Ovary (tissue), 9 donors: ENCODE results near the gene OBSCN. TPM values are rescaled to one million over a fixed set of nuclear protein-coding genes. Genes with fewer than 3 reads are reported as not detected.

Experiments
- DNase-seq, 5 donors: peaks; one replicate each; pipeline ENCODE4 v3.0.0-alpha.2; 2019 to 2020
- H3K27ac ChIP-seq, 2 donors: fragments of 200-600 bp; one replicate each; pipeline versions ENCODE4 v1.5.1 to v1.8.0; 2019 to 2022
- H3K27me3 ChIP-seq: fragments of 200-600 bp; one replicate; pipeline ENCODE4 v1.8.0; 2022
- H3K36me3 ChIP-seq: fragments of 200-600 bp; sonication (generic); one replicate; pipeline ENCODE4 v1.5.1; 2019
- H3K4me1 ChIP-seq: one replicate; pipeline ENCODE4 v1.8.1; 2013; ENCODE audit warnings: mild to moderate bottlenecking, moderate library complexity; ENCODE audit not compliant: insufficient read depth
- H3K4me3 ChIP-seq: fragments of 200-600 bp; sonication (generic); one replicate; pipeline ENCODE4 v1.5.1; 2017
- H3K9me3 ChIP-seq, 2 donors: fragments of 200-600 bp in 1 of 2; sonication (generic) in 1 of 2; one replicate each; pipeline versions ENCODE4 v1.5.1 to v1.8.1; 2013 to 2019; ENCODE audit warnings: mild to moderate bottlenecking in 1 of 2, moderate library complexity in 1 of 2
- EP300 ChIP-seq: sonication (generic); formaldehyde crosslinking; IDR thresholded peaks from one replicate; pipeline ENCODE4 v1.6.1; 2017; ENCODE audit warnings: antibody characterized with exemption
- POLR2A ChIP-seq: fragments of 450-650 bp; IDR thresholded peaks from one replicate; pipeline ENCODE4 v1.6.1; 2017; ENCODE audit warnings: antibody characterized with exemption, mild to moderate bottlenecking, moderate library complexity
- WGBS, 3 donors: extraction: QIAGEN DNeasy Blood & Tissue Kit in 1 of 3; methylation state at CpG; one replicate each; pipeline versions ENCODE4 v1.1.5 to v1.1.7; 2013 to 2017; 5-methylcytosine and 5-hydroxymethylcytosine counted together
- intact Hi-C, 4 donors: fragments of 100-400 bp; cut with DNase I; formaldehyde crosslinking; loops; one replicate each; pipeline versions ENCODE4 v1.11.0 to v1.15.1; 2022 to 2023
- polyA plus RNA-seq, 2 donors: library from polyadenylated mRNA; stranded (reverse); fragments of 200-250 nt in 1 of 2; fragments of 350-450 nt in 1 of 2; fragmentation: Illumina TruSeq in 1 of 2; extraction: RNeasy Lipid Tissue Mini Kit (QIAGEN cat#74804) in 1 of 2; gene quantifications; one replicate each; pipeline ENCODE4 v1.2.3, GENCODE V29; 2013 to 2014
- total RNA-seq, 7 donors: library from RNA; depleted of rRNA in 2 of 7; stranded (reverse); fragments of >200 nt in 2 of 7; fragmentation: NEBNext Ultra II Directional in 3 of 7; extraction: Animal tissue kit (Norgen Biotek cat#: 25700) in 3 of 7; gene quantifications; one replicate each; pipeline versions ENCODE4 v1.1.0 to v1.2.4, GENCODE V29; 2016 to 2023
- TF ChIP-seq, protein P1 (sequence below), 3 donors: fragments of 450-650 bp in 2 of 3; fragments of 200-600 bp in 1 of 3; IDR thresholded peaks; one replicate each; pipeline versions ENCODE4 v1.5.1 to v1.8.0; 2016 to 2022; ENCODE audit warnings: antibody characterized with exemption in 3 of 3, mild to moderate bottlenecking in 1 of 3
- donor health status: DM: no; HTN: no; CAD: no; lungs with moderate emphysema.
- donor health status: DM: no; HTN: no; CAD: no.
- donor health status: Bipolar disorder and iron deficiency.
- donor health status: DM: yes; HTN: yes; CAD: no.
- donor health status: DM: no; HTN: no; CAD: no.
- donor health status: DM: yes; HTN: yes; CAD: no.

Gene OBSCN
- total and polyA plus RNA-seq, 9 donors: 3.5 to 37.1 (median 29.0) TPM

DNA sequence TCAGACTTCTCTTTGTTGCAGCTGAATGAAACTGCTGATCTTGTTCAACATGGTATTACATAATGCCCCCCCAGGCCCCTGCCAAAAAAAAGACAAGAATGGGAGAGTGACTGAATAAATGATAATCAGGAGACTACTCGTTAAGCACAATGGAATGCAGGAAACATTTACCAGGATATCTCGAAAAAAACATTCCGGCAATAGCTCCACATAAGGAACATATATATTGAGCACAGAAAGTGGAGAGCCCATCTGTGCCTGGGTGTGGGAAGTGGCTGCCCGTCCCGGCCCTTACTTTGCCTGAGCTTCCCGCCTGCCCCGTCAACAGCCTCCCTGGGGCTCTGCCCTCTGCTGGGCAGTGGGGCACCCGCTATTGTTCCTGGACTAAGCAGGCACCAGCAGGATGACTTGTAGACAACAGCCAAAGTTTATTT is 185.4 kb downstream of the OBSCN start:
- Histone ChIP-seq H3K27me3 (no peaks in the 10 kb centered on the region), H3K4me1 (no peaks in the 10 kb centered on the region), H3K4me3 (no peak overlapping the region), H3K36me3 (no peaks in the 10 kb centered on the region), H3K9me3 (no peaks in the 10 kb centered on the region), H3K27ac (peak overlapping the region in 1 of 2 donors; percentile 23)
- TF ChIP-seq POLR2A (no peak), EP300 (no peak)
- TF ChIP-seq, protein P1, sequence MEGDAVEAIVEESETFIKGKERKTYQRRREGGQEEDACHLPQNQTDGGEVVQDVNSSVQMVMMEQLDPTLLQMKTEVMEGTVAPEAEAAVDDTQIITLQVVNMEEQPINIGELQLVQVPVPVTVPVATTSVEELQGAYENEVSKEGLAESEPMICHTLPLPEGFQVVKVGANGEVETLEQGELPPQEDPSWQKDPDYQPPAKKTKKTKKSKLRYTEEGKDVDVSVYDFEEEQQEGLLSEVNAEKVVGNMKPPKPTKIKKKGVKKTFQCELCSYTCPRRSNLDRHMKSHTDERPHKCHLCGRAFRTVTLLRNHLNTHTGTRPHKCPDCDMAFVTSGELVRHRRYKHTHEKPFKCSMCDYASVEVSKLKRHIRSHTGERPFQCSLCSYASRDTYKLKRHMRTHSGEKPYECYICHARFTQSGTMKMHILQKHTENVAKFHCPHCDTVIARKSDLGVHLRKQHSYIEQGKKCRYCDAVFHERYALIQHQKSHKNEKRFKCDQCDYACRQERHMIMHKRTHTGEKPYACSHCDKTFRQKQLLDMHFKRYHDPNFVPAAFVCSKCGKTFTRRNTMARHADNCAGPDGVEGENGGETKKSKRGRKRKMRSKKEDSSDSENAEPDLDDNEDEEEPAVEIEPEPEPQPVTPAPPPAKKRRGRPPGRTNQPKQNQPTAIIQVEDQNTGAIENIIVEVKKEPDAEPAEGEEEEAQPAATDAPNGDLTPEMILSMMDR (IDR thresholded peaks at IDR 0.05): no peak
- peak in 2 of 5 donors; percentile 36 to 47 for DNase-seq
- intact Hi-C loops: no loop called here
- WGBS, 3 donors: 40 to 52% (median 44%) methylated on average over 8 of the region's 8 CpGs

DNA sequence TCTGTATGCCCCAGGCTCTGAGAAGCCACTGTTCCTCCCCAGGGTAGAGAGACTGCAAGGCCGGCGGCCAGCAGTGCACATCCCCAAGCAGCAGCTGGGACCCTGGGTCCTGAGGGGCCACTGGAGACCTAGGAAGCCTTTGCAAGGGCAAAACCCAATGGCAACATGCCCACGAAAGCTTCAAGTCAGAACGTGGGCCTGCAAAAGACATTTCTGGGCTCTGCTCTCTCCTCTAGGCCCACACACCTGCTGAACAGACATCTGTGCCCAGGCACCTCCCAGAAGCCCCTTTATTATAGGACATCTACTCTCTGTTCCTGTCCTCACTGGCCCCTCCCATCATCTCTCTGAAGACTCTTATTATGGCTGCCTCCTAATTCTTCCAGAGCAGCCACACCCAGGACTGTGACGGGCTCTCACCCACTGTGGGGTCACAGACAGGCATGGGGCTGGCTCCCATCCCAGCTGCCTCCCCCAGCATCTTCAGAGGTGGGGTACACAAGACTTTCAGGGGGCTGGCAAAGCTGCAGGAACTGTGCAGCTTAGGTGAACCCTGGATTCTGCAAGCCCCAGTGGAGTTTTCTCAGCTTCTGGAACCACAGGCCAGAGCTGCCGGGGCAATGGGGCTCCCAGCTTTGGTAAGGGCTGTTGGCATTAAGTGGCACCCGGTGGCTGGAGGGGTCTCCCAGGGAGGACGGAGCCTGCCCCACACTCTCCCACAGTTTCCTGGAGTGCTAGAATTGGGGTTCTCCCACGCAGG is 186.1 kb downstream of the OBSCN start:
- Histone ChIP-seq H3K27ac (peak overlapping the region in 1 of 2 donors; percentile 23), H3K4me1 (no peaks in the 10 kb centered on the region), H3K36me3 (no peaks in the 10 kb centered on the region), H3K27me3 (no peaks in the 10 kb centered on the region), H3K9me3 (no peaks in the 10 kb centered on the region), H3K4me3 (no peak overlapping the region)
- intact Hi-C loops: no loop called here
- WGBS, 3 donors: 82 to 88% (median 83%) methylated on average over 9 of the region's 9 CpGs
- DNase-seq: peak in 2 of 5 donors; percentile 14 to 15
- TF ChIP-seq POLR2A: no peak
- TF ChIP-seq, protein P1 (IDR thresholded peaks at IDR 0.05): no peak
- TF ChIP-seq EP300: no peak

DNA sequence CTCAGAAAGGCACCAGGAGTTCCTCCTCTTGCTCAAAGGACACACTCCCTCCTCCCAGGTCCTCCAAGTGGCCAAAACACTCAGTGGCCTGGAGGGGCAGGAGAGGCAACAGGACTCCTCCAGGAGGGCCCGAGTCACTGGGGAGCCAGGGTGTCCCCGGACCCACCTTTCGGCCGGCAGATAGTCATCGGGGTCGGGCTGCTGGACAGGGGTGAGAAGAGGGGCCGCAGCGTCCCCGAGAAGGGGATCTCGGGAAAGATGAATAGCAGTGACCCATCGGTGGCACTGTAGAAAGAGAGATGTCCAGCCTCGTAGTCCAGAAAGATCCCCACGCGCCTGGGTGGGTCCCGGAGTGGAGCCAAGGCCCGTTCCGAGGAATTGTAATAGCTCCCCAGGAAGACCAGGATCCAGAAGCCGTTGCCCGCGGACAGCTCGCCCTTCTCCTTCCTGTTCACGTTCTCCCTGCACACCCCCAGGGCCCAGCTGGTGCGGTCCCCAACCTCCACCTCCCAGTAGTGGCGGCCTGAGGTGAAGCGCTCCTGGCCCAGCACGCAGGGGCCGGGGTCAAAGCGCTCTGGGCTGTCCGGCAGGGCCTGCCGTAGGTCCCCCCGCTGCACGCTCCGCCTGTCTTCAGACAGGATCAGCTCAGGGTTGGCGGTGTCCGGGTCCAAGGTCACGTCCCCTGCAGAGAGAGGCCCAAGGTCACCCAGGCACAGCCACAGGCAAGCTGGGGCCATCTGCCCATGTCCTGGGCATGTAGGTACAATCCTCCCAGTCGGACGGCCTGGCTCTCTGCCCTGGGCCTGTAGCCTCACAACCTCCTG is 186.9 kb downstream of the OBSCN start:
- Histone ChIP-seq H3K27me3 (no peaks in the 10 kb centered on the region), H3K36me3 (no peaks in the 10 kb centered on the region), H3K4me3 (no peak overlapping the region), H3K27ac (no peak overlapping the region), H3K9me3 (no peaks in the 10 kb centered on the region), H3K4me1 (no peaks in the 10 kb centered on the region)
- intact Hi-C loops: loop anchor here in 1 of 4 donors (5.0 kb wide), 1 partner anchor 342 kb away; no protein-coding TSS in a partner anchor
- DNase-seq: peak in 3 of 5 donors; percentile 8 to 16 (median 16)
- WGBS, 3 donors: 89 to 93% (median 91%) methylated on average over 38 of the region's 38 CpGs
- TF ChIP-seq, protein P1 (IDR thresholded peaks at IDR 0.05): no peak
- TF ChIP-seq EP300 (no peak), POLR2A (no peak)

DNA sequence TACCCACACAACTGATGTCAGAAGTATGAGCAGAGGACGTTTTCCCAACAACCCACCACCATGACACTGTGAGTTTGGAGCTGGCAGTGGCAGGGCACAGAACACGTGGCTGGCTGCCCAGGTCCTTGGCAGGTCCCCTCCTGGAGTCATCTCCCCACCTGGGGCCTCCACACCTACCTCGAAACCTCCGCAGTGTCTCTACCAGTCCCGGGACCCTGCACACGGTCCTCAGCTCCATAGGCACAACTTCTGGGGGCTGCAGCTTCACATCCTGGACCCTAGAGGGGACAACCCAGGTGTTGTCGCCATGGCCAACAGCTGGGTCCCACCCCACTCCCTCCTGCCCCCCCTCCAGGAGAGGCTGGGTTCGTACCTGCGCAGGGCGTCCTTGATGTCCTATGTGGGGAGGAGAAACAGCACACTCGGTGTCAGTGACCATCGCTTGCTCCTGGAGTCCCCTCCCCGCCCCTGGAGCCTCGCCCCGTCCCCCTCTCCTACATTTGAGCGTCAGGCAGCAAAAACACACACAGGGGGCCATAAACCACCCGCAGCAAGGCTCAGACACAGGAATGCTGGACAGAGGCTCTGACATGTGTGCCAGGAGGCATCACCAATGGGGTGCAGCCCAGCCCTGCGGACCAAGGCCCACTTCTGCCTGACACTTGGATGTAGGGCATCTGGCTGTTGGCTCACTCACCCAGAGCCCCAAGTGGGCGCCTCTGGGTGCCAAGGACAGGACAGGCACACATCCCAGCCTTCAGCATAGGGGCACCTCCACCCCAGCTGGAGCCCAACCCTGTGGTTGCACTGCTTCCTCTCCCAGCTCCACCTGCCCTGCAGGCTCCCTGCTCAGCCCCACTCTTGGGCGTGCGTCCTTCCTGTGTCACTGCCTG is 189.2 kb downstream of the OBSCN start:
- TF ChIP-seq, protein P1 (IDR thresholded peaks at IDR 0.05): no peak
- no peak for TF ChIP-seq POLR2A
- no peak for TF ChIP-seq EP300
- H3K4me1 ChIP-seq: no peaks in the 10 kb centered on the region
- no peaks in the 10 kb centered on the region for H3K9me3 ChIP-seq
- no peaks in the 10 kb centered on the region for H3K36me3 ChIP-seq
- no peak overlapping the region for H3K27ac ChIP-seq
- H3K4me3 ChIP-seq: no peak overlapping the region
- 91 to 95% (median 94%) methylated on average over 21 of the region's 21 CpGs for WGBS, 3 donors
- H3K27me3 ChIP-seq: no peaks in the 10 kb centered on the region
- DNase-seq: peak in 3 of 5 donors; percentile 7 to 23 (median 13)
- intact Hi-C loops: loop anchor here in 1 of 4 donors (5.0 kb wide), 1 partner anchor 345 kb away; no protein-coding TSS in a partner anchor
